Neural crest cell (in vitro differentiated cells): Measurements from ENCODE around the gene COL5A2. TPM values are rescaled to one million over a fixed set of nuclear protein-coding genes. Genes with fewer than 3 reads are reported as not detected.

Source experiments
- DNase-seq: peaks from one replicate; pipeline ENCODE4 v3.0.0; 2021; ENCODE audit warnings: low read depth, mixed read lengths, low spot score
- H3K27ac Mint-ChIP-seq: one replicate; pipeline ENCODE4 v1.8.0; 2021; ENCODE audit warnings: mild to moderate bottlenecking, mixed read lengths; ENCODE audit not compliant: unreplicated experiment
- H3K27me3 Mint-ChIP-seq: 2 replicates; pipeline ENCODE4 v1.8.0; 2021; ENCODE audit warnings: low read depth, mild to moderate bottlenecking, mixed read lengths
- H3K36me3 Mint-ChIP-seq: 2 replicates; pipeline ENCODE4 v1.8.0; 2021; ENCODE audit warnings: low read depth, mild to moderate bottlenecking, mixed read lengths
- H3K4me1 Mint-ChIP-seq: 2 replicates; pipeline ENCODE4 v1.8.0; 2021; ENCODE audit warnings: mixed read lengths
- H3K4me3 Mint-ChIP-seq: one replicate; pipeline ENCODE4 v1.8.0; 2021; ENCODE audit warnings: mild to moderate bottlenecking, mixed read lengths
- H3K9me3 Mint-ChIP-seq: 2 replicates; pipeline ENCODE4 v1.8.0; 2021; ENCODE audit warnings: mixed read lengths
- total RNA-seq: library from RNA; stranded (reverse); gene quantifications from 2 replicates; pipeline ENCODE4 v1.2.1, GENCODE V29; 2021
- TF ChIP-seq, protein P1 (sequence below): fragments of 200-600 bp; sonication (generic); conservative IDR thresholded peaks from 2 replicates; pipeline ENCODE4 v1.5.0; 2021; ENCODE audit warnings: antibody characterized with exemption, mild to moderate bottlenecking

Gene COL5A2
- total RNA-seq, 1 donor from 2014 or later: 62.6 TPM

DNA sequence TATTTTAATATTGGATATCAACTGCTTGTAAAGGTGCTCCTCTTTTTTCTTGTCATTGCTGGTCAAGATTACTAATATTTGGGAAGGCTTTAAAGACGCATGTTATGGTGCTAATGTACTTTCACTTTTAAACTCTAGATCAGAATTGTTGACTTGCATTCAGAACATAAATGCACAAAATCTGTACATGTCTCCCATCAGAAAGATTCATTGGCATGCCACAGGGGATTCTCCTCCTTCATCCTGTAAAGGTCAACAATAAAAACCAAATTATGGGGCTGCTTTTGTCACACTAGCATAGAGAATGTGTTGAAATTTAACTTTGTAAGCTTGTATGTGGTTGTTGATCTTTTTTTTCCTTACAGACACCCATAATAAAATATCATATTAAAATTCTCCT, 167.2 kb downstream of the COL5A2 start:
- DNase-seq: no peak
- TF ChIP-seq, protein P1, sequence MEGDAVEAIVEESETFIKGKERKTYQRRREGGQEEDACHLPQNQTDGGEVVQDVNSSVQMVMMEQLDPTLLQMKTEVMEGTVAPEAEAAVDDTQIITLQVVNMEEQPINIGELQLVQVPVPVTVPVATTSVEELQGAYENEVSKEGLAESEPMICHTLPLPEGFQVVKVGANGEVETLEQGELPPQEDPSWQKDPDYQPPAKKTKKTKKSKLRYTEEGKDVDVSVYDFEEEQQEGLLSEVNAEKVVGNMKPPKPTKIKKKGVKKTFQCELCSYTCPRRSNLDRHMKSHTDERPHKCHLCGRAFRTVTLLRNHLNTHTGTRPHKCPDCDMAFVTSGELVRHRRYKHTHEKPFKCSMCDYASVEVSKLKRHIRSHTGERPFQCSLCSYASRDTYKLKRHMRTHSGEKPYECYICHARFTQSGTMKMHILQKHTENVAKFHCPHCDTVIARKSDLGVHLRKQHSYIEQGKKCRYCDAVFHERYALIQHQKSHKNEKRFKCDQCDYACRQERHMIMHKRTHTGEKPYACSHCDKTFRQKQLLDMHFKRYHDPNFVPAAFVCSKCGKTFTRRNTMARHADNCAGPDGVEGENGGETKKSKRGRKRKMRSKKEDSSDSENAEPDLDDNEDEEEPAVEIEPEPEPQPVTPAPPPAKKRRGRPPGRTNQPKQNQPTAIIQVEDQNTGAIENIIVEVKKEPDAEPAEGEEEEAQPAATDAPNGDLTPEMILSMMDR: no peak
- H3K4me3 Mint-ChIP-seq: no peak overlapping the region
- H3K9me3 Mint-ChIP-seq: no peaks in the 10 kb centered on the region
- no peak overlapping the region for H3K27ac Mint-ChIP-seq
- H3K27me3 Mint-ChIP-seq: no peaks in the 10 kb centered on the region
- H3K36me3 Mint-ChIP-seq: no peaks in the 10 kb centered on the region
- peaks cover 15% of the 10 kb centered on the region for H3K4me1 Mint-ChIP-seq

DNA sequence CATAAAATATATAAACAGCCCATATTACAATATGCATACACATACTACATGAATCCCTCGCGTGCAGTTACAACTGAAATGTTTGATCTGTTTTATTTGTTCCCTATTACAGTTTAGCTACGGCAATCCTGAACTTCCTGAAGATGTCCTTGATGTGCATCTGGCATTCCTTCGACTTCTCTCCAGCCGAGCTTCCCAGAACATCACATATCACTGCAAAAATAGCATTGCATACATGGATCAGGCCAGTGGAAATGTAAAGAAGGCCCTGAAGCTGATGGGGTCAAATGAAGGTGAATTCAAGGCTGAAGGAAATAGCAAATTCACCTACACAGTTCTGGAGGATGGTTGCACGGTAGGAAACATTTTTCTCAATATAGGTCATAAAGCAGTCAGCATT, 169.0 kb downstream of the COL5A2 start:
- H3K9me3 Mint-ChIP-seq: peaks cover 3% of the 10 kb centered on the region
- H3K4me1 Mint-ChIP-seq: peaks cover 9% of the 10 kb centered on the region
- TF ChIP-seq, protein P1: no peak
- no peaks in the 10 kb centered on the region for H3K36me3 Mint-ChIP-seq
- no peak overlapping the region for H3K4me3 Mint-ChIP-seq
- no peaks in the 10 kb centered on the region for H3K27me3 Mint-ChIP-seq
- no peak overlapping the region for H3K27ac Mint-ChIP-seq
- DNase-seq: no peak

DNA sequence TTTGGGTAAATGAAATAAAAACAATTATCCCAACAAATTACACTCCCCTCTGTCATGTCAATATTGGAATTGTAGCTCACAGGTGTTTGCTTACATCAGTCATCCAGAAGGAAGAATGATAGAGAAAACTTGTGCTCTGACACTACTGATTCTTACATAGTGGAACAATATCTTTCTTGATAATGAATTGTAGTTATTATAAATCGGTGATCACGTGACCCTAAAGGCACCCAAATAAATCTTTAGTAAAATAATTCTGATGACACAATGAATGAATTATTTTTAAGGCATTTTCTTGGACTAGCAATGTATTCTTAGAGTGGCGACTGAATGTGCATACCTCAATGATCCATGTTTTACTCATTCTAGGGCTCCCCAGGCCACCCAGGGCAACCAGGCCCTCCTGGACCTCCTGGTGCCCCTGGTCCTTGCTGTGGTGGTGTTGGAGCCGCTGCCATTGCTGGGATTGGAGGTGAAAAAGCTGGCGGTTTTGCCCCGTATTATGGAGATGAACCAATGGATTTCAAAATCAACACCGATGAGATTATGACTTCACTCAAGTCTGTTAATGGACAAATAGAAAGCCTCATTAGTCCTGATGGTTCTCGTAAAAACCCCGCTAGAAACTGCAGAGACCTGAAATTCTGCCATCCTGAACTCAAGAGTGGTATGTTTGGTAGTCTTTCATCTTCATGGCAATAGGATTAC, 170.9 kb downstream of the COL5A2 start:
- Mint-ChIP-seq H3K27me3 (no peaks in the 10 kb centered on the region), H3K27ac (no peak overlapping the region), H3K9me3 (peaks cover 3% of the 10 kb centered on the region), H3K36me3 (no peaks in the 10 kb centered on the region), H3K4me1 (no peaks in the 10 kb centered on the region), H3K4me3 (no peak overlapping the region)
- no peak for DNase-seq
- TF ChIP-seq, protein P1: no peak

DNA sequence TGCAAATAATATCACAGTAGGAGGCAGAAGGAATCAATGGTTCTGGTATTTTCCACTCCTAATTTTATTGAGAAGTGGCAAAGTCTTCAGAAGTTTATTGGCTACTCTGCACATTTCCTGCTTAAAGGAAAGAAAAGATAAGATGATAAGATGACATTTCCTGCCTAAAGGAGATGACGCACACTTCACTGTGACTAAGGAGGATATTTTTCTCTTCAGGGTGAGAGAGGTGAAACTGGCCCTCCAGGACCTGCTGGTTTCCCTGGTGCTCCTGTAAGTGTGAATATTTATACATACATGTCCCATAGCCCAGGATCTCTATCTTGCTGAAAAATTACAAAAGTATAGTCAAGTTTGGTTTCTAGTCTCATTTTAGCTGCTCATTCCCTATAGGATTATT, 177.5 kb downstream of the COL5A2 start:
- Mint-ChIP-seq H3K27ac (no peak overlapping the region), H3K36me3 (no peaks in the 10 kb centered on the region), H3K4me3 (no peak overlapping the region), H3K27me3 (no peaks in the 10 kb centered on the region), H3K9me3 (peaks cover 3% of the 10 kb centered on the region), H3K4me1 (no peaks in the 10 kb centered on the region)
- no peak for DNase-seq
- TF ChIP-seq, protein P1: no peak

DNA sequence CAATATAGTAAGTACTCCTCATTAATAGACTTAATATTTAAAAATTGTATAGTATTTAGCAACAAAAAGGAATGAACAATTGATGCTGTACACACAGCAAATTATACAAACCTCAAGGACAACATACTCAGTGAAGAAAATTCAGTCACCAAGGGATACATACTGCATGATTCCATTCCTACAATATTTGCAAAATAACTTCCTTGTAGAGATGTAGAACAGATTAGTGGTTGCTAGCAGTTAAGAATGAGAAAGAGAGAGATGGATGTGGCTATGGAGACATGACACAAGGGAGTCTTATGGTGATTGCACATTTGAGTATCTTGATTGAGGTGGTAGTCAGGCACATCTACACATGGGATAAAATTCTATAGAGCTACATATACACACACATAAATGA, 179.3 kb downstream of the COL5A2 start:
- Mint-ChIP-seq H3K27ac (no peak overlapping the region), H3K4me1 (no peaks in the 10 kb centered on the region), H3K9me3 (no peaks in the 10 kb centered on the region), H3K36me3 (no peaks in the 10 kb centered on the region), H3K27me3 (no peaks in the 10 kb centered on the region), H3K4me3 (no peak overlapping the region)
- no peak for DNase-seq
- TF ChIP-seq, protein P1: no peak
